Measurements from ENCODE around the gene OR5D18.
A peak's percentile ranks its signal among the peaks of the same experiment; 100 is the strongest.
"Not testable (repeated sequence)": the region's sequence is repeated elsewhere in the genome, so short reads cannot be mapped to it uniquely, and the experiment has no call there.

The OR5D18 gene

DNA sequence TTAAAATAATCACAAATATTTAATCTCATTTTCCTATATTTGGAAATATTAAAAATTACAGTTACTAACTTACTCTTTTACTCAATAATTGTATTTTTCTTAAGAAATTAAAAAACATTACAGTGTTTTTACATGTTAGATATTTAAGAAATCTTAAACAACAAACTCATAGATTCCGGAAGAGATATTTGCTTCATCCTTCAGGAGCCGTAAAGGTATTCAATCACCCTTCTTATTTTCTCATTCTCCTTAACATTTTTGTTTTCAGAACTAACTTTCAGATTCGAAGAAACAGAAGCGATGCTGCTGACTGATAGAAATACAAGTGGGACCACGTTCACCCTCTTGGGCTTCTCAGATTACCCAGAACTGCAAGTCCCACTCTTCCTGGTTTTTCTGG lies at the start of gene OR5D18:
TSS of gene OR5D18 (plus strand) at position 301 of the 400 bp plus-strand sequence. CDS start at position 301, 0 bp downstream.
- DNase-seq, result no peak

DNA sequence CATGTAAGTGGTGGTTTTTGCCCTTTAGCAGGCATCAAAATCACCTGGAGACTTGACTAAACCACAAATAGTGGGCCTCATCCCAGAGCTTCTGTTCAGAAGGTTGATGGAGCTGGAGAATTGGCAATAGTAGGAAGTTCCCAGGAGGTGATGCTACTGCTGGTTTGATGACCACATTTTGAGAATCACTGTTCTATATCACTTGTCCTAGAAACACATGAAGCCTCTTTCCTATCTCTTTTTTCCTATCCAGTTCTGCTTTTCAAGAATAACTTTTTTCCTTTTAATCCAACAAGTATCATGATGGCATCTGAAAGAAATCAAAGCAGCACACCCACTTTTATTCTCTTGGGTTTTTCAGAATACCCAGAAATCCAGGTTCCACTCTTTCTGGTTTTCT lies 46.3 kb upstream of the OR5D18 start, which contains the start of gene OR5D13:
TSS of gene OR5D13 (plus strand) at position 301 of the 400 bp plus-strand sequence. CDS start at position 301, 0 bp downstream.
- no peak for DNase-seq

DNA sequence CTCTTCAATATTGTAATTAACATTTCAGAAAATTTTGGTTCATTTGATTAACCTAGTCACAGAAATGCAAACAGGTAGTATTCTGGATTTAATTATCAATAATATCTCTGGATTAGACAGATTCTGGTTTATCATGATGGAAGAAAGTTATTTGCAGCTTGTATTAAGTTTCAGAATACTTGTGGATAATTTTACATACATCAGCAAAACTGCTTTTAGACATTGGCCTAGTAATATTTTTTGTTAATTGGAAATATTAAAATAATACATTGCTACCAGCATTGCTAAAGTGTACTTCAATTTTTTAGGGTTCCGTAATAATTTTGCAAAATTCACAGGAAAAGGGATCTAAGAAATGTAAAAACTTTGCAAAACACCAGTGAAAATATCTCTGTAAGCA lies 27.8 kb upstream of the OR5D18 start:
- no peak for DNase-seq

DNA sequence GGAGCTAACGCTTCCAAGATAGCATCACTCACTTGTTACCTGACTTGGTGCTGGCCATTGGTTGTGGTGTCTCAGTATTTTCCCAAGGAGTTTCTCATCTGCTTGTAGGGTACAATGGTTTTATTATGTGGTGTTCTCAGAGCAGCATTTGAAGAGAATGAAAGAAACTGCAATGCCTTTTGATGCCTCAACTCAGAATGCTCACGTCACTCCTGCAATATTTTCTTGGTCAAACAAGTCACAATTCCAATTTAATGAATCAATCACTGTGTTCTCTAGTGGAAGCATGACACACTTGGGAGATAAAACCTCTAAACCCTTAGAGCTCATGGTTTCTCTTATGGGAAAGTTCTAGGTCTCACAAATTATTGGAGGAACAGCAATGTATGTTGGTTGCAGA lies 26.1 kb upstream of the OR5D18 start:
- peak in 1 of 6 experiments; percentile 1 for DNase-seq

DNA sequence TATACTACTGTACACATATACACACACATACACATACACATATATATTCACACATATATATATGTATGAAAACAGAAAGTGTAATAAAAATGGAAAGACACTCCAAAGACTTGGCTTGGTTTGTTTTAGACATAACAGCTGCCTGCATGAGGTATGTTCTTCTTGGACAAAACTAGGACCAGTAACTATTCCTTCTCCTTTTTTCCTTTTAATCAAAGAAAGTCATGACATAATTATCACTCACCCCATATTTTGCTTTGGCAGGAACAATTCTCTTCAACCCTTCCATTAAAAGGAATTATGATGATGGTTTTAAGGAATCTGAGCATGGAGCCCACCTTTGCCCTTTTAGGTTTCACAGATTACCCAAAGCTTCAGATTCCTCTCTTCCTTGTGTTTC lies 24.2 kb upstream of the OR5D18 start, which contains the start of gene OR5D14:
TSS of gene OR5D14 (plus strand) at position 301 of the 400 bp plus-strand sequence. CDS start at position 301, 0 bp downstream.
- DNase-seq, result no peak

DNA sequence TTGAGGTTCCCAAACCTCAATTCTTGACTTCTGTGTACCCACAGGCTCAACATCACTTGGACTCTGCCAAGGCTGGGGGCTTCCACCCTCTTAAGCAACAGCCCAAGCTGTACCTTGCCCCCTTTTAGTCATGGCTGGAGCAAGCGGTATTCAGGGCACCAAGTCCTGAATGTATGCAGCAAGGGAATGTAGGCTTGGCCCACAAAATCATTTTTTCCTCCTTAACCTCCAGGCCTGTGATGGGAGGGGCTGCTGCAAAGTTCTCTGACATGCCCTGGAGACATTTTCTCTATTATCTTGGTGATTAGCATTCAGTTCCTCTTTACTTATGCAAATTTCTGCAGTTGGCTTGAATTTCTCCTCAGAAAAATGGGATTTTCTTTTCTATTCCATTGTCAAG lies 13.2 kb upstream of the OR5D18 start:
- DNase-seq, result no peak

DNA sequence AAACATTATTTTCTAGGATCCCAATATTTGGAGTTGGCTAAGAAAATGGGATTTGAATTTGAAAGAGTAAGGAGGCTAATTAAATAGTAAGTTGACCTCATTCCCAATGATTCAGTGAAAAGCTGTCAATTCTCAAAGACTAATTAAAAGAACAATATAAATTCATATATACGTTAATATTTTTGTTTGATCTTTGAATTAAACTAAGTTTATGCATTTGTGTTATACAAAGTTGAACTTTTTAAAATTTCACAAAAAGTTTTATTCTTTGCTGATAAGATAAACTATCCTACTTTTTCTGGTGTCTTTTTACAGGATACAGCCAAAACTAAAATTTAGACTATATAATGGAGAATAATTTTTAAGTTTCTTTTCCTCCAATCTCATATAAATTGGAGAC lies 8.4 kb upstream of the OR5D18 start, which contains the start of gene OR5L1:
TSS of gene OR5L1 (plus strand) at position 301 of the 400 bp plus-strand sequence. CDS start 100 bp downstream, outside the sequence.
- DNase-seq, result no peak

DNA sequence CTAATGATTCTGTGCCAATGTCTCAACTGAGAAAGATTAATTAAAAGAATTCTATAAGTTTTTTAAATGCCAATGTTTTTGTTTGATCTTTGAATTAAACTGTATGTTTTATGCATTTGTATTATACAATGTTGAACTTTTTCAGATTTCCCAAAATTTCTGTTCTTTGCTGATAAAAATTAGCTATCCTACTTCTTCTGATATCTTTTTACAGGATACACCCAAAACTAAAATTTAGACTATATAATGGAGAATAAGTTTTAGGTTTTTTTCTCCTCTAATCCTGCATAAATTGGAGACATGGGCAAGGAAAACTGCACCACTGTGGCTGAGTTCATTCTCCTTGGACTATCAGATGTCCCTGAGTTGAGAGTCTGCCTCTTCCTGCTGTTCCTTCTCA lies 7.5 kb downstream of the OR5D18 start, which contains the start of gene OR5L2:
TSS of gene OR5L2 (plus strand) at position 301 of the 400 bp plus-strand sequence. CDS start at position 301, 0 bp downstream.
- DNase-seq, result no peak

DNA sequence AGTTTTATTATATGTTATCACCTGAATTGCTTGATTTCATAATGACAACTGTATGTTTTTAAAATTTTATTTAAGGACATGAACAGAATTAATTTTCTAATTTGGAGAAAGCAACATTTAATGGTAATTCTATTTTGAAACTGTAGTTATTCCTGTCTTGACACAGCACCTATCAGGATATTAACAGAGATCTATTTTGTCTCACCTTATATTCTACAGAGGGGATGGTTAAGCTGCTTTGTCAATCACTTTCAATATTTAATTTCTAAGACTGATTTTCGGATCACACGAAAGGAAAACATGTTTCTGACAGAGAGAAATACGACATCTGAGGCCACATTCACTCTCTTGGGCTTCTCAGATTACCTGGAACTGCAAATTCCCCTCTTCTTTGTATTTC lies 19.0 kb downstream of the OR5D18 start, which contains the start of gene OR5D16:
TSS of gene OR5D16 (plus strand) at position 301 of the 400 bp plus-strand sequence. CDS start at position 301, 0 bp downstream.
- no peak for DNase-seq

DNA sequence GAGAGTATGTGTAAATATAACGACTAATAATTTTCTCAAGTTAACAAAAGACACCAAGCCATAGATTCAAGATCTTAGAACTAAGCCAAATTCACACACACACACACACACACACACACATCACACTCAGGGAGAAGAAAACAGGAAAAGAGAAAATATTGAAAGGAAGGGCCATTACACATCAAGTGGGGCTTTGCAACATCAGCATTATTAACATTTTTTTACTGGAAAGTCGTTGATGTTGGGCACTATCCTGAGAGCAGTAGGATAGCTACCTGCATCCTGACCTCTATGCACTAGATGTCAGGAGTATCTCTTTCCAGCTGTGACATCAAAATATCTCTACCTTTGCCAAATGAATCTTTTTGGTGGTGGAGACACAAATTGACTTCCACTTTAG lies 28.0 kb downstream of the OR5D18 start:
- no peak for DNase-seq

DNA sequence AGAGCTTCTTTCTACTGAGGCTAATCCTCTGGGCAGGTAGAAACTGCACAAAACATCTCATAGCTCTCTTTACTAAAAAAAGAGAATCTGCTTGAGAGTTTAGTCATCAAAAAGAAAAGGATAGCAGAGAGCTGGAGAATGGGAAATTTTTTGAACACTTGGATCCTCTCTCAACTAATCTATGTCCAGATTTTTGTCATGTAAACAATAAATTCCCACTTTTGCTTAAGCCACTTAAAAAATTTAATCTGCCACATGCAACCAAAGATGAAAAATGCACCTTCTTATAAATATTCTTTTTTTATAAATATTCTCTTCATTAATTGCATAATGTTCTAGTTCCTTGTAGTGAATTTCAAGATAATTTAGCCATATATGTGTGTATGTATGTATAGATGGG lies 29.6 kb downstream of the OR5D18 start:
- DNase-seq, result no peak

DNA sequence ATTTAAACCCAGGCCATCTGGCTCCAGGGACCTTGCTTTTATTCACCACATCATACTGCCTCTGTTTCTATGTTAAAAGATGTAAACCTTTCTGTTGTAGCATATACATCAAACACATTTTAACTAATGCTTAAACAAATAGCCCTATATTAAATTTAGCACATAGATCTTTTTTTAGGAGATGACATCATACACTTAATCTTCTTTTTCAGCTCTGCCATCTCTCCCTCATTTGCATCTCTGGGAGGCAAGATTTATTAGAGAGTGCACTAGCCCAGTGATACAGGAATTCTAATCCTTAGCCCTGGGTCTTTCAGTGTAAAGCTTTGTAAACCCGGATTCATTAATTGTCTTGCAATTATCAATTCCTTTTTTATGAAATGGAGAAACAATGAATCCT lies 32.7 kb downstream of the OR5D18 start:
- DNase-seq, result no peak

DNA sequence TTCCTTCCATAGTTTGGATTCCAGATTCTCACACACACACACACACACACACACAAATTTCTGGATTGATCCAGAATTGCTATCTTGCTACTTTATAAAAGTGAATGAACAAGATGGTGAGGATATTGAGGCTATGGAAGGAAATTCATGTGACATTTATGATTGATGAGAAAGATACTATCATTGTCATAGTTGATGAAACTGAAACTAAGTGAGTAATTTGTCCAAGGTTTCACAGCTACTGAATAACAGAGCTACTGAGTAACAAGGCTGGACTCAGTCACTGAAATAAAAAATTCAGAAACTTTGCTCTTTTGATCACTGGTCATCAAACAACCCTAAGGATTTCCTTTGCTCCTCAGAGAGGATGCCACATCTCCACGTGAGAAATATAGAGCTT lies 35.3 kb downstream of the OR5D18 start:
- no peak for DNase-seq

DNA sequence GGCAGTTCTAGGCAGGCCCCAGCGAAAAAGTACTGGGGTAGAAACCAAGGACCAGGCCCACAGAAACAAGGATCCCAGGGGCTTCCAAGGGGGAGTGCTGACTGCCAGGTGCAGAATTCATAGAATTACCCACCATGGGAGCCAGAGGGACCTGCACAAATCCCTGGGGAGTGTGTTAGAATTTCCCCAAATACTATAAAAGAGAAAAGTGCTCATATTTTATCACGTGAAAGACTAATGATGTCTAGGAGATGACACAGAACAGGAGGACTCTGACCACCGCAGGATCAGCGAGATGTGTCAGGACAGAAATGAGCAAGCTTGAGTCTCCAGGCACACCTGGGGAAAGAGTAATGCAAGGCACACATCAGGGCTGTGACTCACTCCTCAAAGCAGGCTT lies 47.9 kb downstream of the OR5D18 start:
- DNase-seq, result not testable (repeated sequence)
